HuH-7.5 (cell line): Measurements from ENCODE around the gene CHST9.
"Not testable (repeated sequence)": the region's sequence is repeated elsewhere in the genome, so short reads cannot be mapped to it uniquely, and the experiment has no call there.

Experiments used
- DNase-seq: peaks from one replicate; pipeline ENCODE4 v3.0.0; 2011; ENCODE audit warnings: low spot score

Gene CHST9

DNA sequence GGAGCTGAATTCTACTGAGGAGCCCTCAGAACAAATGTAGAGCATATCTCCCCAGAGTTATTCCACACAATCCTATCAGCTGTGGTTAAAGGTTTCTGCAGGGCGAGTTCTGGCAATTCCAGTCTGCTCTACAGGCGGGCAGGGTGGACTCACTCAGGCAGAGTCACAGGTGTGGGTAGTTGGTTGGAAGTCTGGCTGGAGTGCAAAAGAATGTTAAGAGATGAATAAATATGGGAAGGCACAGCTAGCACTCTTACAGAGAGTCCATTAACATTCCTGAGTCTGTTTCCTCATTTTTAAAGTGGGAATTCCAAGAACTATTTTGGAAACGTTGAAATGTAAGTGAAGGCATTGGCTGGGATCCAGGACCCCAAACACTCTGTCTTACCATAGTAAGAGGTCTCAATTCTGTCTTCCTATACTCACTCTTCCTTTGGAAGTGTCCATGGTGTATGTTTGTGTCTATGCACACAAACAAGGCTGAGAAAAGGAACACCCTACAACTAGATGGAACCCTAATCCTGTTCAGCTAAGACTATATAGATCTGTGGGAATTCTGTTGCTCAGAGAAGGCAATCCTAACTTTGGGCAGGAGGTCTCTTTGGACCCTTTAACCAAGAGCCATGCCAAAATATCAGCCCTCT, 256.3 kb downstream of the CHST9 start:
- no peak for DNase-seq

DNA sequence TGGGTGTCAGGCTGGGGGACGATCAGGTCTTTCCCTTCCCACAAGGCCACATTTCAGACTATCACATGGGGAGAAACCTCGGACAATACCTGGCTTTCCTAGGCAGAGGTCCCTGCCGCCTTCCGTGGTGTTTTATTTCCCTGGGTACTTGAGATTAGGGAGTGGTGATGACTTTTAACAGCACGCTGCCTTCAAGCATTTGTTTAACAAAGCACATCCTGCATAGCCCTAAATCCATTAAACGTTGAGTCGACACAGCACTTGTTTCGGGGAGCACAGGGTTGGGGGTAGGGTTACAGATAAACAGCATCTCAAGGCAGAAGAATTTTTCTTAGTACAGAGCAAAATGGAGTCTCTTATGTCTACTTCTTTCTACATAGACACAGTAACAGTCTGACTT, 257.3 kb downstream of the CHST9 start:
- not testable (repeated sequence) for DNase-seq

DNA sequence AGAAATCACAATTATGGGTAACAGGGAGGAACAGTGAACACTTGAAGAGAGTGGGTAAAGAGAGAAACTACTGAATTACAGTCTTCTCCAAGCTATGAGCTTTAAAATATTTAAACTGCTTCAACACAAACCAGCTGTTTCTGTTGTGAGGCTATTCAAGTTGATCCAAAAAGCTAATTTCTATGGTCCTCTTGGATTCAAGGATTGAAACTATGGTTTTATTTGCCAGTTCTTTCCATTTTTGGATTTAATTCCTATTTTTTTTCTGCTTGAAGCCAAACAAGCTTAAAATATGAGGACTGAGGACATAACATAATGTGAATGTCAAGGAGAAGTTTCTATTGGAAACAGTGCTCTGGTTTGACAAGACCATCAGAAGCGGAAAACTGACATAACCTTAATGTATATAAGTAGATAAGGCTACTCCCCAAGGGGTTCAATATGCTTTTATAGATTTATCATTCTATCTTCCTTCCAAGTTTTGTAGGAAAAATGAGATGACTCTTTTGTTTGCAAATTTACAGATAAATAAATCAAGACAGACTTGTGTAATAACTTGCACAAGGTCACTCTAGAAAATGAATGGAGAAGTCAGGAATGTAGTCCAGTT, 258.9 kb downstream of the CHST9 start:
- no peak for DNase-seq

DNA sequence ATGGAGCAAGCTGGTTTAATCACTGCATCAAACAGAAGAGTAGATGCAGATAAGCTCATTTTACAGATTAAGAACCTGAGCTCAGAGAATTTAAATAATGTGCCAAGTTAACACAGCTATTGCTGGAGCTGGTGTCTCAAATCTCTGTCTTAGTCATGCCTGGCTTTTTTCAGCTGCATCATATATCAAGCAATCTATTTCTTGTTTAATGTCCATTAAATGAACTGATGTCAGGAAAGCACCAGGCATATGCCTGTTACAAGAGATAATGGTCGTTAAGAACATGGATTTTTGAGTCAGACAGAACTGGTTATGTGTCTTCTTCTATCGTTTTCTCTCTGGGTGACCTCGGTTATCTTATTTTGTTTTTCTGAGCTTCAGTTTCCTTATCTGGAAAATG, 259.8 kb downstream of the CHST9 start:
- no peak for DNase-seq

DNA sequence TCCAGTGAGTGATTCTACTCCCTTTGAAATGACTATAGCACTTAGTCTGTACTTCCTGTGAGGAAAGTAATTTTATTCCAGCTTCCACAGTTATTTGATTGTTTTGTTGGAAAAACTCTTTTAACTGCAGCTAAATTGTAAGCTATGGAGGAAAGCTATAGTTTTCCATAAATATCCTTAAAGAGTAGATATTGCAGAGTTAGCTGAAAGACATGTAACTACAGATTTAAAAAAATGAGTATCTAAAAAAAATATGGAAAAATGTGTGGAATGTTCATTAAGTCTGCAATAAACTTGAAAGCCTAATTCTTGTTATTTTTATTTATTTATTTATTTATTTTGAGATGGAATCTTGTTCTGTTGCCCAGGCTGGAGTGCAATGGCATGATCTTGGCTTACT, 262.8 kb downstream of the CHST9 start:
- DNase-seq: no peak

DNA sequence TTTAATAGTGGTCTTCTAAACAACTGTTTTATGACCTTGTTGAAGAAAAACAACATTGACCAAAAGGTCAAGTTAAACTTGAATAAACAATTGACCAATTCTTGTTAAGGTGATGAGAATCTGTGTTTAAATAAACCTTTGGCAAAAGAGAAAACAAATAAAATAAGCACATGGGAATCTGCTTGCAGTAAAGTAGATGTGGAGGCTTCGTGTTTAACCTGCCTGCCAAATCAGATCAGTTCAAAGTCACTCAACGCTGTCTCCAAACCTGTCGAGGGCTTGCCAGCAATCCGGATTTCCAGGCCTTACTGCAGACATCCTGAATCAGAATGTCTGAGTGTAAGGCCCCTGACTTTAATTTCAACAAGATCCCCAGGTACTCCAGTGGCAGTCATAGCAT, 264.5 kb downstream of the CHST9 start:
- DNase-seq: no peak

DNA sequence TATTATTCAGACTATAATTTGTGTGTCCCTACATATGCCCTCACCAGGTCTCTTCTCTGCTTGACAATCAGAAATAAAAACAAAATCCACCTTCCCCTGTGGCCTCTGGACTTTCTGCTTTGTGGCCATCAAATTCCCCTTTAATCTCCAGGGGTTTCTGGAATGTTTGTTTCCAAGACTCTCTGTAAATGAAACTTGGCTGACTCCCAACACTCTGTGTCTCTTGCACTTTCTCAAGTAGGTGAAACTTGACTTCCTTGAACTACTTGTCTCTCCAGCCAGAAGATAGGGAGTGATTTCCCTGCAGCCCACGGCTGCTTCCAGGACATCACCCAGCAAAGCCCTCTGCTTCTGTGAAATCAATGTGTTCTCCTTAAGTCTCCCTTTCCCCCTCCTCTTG, 265.5 kb downstream of the CHST9 start:
- DNase-seq: no peak

DNA sequence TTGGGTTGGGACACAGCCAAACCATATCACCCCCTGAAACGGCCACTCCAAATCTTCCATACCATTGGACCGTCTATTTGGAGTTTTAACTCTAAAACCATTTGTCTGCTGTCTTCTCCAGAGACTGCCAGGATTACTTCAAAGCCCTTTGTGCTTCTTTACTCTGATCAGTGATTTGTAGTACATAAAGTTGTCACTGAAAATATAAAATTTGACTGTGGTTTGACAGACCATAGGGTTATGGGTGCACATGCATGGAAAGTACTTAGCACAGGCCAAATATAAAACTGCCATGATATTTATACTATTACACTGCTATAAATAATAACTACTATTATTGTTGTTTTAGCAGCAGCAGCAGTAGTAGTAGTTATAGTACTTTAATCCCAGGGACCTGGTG, 265.9 kb downstream of the CHST9 start:
- DNase-seq: no peak

DNA sequence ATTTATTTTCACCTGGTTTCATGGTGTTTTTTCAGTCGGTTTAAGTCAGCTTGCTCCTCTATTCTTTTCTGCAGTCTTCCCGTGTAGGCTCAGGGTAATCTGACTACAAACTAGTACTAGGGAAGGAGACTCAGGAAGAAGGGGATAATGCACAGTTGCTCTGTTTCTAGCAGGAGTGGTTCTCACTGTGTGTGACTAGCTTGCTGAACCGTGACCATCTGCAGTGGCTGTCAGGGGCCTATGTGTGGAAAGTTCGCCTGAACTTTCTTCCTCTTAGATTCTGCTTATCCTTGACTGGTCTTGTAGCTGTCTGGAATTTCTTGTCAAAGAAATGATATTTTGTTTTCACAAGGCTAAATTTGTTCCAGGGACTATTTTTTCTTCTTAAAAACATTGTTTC, 273.3 kb downstream of the CHST9 start:
- no peak for DNase-seq

DNA sequence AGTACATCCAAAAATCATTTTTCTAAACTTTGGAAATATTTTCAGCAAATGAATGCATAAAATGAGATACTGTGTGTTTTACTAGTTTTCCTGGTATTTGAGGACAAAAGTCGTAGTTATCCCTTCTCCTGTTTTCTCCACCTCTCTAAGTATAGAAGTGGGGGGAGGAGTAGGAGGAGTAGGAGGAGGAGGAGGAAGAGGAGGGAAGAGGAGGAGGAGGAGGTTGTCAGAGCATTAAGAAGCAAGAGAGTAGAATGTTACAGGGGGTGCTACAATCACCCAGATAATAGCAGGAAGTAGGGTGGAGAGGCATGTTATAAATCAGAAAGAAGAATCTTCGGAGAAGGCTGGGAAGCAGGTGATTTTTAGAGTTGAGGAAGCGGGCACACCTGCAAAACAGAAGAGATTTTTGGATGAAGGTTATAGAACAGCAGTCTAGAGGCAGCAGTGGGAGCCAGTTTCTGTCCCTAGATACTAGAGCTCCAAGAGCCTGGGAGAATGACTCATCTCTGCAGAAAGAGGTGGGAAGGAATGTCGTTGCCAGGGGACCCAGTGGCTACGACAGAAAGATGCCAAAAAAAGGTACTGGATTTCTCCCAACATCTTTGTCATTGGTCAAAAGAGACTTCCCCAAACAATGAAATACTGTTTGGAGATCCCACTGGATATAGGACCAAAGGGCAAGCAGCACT, 275.4 kb downstream of the CHST9 start:
- no peak for DNase-seq

DNA sequence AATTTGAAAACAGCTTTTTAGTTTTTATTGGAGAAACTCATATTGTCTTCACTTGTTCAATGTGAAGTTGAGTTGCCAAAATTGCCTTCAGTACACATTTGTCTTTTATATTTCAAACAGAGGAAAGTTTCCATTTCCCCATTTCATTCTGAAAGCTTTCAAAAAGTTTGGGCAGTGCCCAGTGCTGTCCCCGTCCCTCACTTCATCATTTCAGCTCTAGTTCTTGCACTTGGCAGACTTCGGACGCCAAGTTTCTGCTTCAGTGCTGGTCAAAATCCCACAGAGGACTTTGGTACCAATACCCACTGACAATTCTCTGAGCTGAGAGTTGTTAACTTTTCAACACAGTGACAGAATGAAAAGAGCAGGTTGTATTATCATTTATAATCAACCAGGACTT, 276.2 kb downstream of the CHST9 start:
- DNase-seq: no peak

DNA sequence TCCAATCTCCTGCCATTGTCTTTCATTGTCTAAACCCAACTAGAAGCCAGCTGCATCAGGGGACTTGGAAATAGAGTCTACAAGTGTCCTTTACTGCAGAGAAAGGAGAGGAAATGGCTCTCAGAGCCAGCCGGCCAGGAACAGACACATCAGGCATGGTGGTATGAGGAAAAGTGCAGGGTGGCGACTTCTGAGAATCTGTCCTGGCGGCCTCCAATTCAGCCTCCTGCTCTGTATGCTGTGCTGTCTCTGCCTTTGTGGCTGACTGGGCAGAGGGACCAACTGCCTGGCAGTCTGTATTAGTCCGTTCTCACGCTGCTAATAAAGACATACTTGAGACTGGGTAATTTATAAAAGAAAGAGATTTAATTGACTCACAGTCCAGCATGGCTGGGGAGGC, 282.8 kb downstream of the CHST9 start:
- no peak for DNase-seq

DNA sequence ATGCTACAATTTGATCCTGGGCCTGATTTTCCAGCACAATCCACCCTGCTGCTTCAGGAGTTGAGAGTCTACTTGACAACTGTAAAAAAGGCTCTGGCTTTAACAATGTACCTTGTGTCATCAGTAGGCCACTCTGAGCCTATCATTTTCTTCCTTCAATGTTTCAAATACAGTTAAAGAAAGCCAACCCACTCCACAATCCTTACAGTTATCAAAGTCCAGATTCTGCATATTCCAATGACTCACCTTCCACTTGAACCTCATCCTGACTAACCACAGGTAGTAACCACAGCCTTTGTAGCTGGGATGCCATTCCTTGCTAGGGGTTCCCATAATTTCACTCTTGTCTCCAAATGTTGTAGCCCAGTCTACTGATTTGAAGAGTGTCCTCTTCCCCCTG, 284.1 kb downstream of the CHST9 start:
- DNase-seq: no peak

DNA sequence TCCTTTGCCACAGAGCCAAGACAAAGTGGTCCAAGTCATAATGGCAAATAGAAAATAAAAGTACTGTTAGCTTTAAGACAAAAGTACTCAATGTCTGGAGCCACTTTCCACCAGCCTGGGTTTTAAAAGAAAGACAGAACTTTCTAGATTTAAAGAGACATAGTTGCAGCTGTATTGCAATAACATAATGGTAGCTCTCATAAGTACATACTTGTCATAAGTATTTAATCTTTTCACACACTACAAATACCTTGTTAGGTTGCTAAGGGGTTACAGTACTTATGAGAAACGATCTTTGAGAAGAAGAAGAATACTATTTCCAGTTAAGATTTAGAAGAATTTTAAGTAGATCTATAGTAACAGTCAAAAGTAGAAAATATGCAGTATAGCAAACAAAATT, 290.7 kb downstream of the CHST9 start:
- no peak for DNase-seq

DNA sequence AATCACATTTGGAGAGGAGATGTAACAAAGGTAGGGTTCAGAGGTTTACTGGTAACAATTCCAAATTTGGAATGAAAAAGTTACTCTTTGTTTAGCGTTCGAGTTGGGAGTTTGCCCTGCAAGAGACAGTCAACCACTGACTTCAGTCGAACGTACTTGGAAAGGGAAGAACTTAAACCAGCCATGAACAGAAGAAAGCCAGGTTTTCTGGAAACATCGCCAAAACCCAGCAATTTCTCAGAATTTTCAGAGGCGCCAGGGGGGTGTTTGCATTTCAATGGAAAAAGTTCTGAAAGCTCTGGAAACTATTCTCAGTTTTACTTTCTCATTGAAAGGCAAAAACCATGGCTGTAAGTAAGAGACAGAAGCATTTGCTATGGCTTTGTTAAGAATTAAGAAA, 291.1 kb downstream of the CHST9 start:
- DNase-seq: no peak

DNA sequence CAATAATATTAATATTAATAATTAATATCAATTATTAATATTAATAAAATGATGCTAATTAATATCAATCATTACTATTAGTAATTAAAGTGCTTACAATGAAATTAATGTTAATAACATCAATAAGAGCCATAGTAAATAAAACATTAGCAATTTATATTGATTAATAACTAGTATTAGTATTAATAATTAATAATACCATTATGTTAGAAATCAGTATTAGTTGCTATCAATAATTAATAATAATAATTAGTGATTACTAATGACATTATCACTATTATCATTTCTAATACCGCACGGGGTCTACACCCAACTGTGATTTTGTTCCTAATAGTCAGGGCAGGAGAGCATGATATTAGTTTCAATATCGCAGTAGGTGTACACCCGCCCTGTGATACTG, 296.8 kb downstream of the CHST9 start:
- no peak for DNase-seq

DNA sequence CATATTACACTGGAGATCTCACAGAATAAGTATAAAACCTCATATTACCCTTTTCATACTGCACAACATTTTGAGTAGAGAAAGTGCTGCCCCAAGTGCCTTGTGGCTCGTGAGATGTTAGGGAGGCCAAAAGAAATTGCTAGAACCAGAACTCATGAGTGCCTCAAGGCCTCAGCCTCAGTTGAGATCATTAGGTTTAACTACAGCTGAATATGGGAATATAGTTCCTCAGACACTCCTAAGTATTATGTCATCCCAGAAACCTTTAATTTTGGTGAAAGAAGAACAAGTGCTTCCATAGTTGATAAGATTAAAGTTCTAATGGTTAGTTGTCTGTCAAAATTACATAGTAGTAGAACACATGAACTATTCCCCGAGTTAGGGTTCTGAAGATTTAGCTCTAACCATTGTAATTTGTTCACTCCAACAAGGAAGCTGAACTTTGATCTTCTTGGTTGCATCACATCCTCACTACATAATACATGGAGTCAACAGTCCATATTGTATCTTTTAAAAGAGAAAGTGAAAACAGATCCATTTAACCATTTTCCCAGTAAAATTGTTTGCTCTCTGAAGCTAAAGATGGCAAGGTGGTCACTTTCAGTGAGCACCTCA, 310.0 kb downstream of the CHST9 start:
- DNase-seq: peak; percentile 24

DNA sequence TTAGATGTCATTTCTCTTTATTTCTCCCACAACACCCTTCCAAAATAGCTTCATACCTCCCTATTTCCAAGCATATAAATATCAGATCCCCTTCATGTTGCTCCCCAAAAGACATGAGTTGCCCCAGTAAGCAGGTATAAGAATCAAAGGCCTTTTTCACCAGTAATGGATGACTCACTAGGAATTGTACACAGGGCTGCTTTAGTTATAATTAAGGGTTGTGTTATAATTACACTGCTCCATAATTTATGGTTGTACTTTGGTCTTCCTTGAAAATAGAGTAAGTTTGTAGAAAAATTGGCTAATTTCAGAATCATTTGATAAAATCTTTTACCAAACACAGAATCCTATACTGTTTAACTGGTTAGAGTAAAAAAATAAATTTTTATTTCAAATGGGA, 310.8 kb downstream of the CHST9 start:
- no peak for DNase-seq

DNA sequence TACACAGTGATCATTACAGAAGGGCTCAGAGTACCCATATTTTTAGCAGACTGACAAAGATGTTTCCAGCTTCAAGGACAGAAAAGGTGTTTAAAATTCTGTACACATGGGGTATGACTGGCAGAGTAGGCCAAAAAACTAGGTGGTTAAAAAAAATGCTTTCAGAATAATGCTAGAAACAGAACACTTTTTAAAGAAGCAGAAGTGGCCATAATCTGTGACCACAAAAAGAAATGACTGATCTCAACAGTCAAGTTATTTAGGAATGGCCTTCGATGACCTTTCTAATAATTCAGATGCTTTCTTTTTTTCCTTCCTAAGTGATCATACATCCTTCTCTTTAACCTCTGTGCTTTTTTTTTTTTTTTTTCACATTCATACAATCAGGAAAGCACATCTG, 315.5 kb downstream of the CHST9 start:
- no peak for DNase-seq

DNA sequence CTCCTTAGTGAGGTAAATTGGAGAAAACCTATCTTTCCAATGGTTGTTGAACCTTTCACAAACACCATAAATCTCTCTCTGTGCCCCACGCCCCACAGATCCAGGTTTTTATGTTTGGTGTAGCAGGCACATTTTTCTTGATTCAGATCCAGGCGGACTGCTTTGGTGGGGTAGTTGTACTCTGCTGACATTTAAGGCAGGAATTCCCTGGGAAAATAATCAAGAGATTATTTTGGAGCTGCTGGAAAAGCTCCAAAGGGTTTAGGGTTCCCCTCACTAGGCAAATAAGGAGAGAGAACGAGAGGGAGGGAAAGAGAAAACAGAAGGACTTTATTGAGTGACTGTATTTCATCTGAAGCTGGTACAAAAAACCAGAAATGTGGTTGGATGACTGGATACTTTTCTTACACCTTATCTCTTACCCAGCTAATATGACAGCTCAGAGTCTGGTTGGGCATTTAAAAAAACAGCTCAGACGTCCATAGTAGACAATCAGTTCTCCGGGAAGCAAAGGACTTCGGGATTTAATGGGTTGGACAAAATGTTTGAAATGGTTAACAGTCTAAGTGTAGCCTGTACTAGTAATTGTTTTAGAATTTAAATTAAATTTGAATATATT, 316.0 kb downstream of the CHST9 start:
- DNase-seq: no peak

DNA sequence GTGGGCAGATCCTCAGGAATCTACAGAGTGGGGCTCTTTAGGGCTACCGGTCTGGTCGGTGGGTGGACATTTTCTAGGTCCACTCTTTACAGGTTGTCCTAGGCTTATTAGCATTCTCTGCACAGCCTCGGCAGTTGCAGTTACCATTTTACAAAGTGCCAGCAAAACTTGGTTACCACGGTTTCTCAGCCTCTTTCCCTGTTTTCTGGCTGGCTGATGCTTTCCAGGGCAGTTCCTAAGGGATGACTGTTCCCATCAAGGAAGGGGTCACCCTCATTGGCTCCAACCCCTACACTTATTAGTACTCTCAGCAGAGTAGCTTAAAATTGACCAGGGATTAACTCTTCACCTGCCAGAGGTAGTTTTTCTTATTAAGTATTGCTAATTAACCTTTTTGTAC, 317.6 kb downstream of the CHST9 start:
- no peak for DNase-seq

DNA sequence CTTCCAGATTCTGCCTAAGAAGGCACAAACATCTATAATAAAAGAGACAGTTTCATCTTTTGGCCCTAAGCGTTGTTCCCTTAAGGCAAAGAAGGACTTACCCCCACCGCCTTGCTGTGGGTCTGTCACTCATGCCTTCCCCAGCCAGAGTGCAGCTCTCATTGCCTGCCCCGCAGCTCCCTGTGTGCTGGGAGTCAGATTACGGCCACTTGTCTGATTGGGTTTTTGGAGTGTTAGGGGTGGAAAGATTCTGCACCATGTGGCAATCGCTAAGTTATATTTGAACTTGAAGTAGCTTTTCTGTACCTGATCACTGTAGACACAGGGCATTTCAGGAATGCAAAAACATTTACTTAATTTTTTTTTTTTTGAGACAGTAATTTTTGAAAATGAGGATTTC, 319.6 kb downstream of the CHST9 start, which contains the start of gene AQP4:
TSS of gene AQP4 (minus strand) at position 151 of the 400 bp plus-strand sequence. CDS start at position 133, 18 bp downstream.
- DNase-seq: no peak

DNA sequence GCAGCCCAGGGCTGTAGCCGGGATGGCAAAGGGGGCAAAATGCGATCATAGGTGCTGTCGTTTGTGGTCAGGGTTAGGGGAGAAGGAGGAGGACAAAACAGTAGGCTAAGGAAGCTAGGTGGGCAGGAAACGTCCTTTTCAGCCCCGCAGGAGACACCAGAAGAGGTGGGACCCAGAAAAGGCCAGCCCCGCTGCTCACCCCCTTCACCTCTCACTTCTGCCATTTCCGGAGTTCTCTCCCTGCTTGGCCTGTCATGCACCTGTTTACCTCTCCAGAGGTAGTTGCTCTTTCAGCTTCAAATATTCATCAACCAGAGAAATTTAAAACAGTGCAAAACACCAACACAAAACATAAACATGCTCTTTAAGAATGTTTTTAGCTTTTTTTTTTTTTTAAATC, 320.4 kb downstream of the CHST9 start:
- DNase-seq: no peak
